B cell (primary cell): Measurements from ENCODE around the gene RIPK1.

ENCODE experiments used
- CTCF ChIP-seq: fragments of 200-600 bp; IDR thresholded peaks from one replicate; pipeline ENCODE4 v1.8.0; 2022; ENCODE audit warnings: antibody characterized with exemption, mild to moderate bottlenecking
- EZH2 ChIP-seq: IDR thresholded peaks from 2 replicates; pipeline ENCODE4 v1.6.1; 2012; ENCODE audit warnings: borderline replicate concordance, low read depth, mild to moderate bottlenecking, moderate library complexity, low read length; ENCODE audit not compliant: insufficient read depth, poor library complexity, severe bottlenecking

DNA sequence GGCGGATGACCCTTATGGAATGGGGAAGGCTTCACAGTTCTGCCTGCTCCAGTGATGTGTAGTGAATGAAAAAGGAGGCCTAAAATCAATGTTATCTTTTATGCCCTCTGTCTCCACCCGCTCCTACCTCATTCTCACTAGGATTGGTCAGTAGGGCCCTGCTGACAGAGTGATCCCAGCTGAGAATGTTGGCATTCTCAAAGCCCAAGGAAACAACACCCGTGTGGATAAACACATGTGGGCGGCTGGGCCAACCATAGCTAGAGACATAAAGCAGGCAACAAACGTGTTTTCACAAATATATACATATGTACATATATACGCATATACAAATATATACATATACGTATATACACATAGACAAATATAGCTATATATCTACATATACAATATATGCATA is 4.5 kb downstream of the RIPK1 start:
- TF ChIP-seq EZH2 (no peak), CTCF (no peak)
